CD4-positive, alpha-beta T cell treated with Interleukin-21 for 1 hour (primary cell): ENCODE results near the gene PRAF2.
A peak's percentile ranks its signal among the peaks of the same experiment; 100 is the strongest.

Experiments used
- DNase-seq: peaks from one replicate; pipeline ENCODE4 v3.0.0-alpha.2; 2020

The PRAF2 gene

DNA sequence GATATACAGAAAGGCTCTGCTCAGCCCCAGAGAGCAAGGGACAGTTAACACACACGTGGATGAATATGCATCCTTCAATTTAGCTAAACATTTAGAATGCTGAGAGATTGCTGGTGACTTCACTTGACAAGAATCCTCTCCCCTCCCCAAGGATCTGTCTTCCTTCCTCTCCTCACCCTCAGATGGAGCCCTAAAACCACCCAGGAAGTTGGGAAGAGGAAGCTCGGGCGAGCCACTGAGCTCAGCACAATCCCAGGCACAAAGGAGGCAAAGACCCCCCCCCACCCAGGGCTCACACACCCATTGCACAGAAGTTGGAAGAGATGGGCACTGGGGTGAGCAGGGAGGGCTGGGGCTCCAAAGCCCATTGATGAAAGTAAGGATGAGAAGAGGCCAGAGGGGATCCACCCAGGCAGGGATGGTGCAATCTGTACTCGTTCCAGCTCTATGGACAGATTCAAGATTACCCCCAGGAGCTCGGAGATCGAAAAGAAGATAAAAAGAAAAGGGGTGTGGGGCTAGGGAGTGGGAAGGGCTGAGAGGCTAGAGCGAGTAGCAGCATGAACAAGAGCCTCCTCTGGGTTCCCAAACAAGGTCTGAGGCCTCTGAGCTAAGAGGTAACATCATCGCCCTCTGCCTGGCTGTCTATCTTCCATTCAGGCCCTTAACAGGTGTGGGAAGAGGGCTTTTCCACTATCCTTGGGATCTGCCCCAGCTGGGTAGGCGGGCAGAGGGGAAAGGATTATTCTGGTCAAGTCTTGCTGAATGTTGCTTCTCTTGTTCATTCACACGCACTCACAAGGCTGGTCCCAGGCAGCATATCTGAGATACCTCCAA lies 31.8 kb downstream of the PRAF2 start:
- peak; percentile 27 for DNase-seq

DNA sequence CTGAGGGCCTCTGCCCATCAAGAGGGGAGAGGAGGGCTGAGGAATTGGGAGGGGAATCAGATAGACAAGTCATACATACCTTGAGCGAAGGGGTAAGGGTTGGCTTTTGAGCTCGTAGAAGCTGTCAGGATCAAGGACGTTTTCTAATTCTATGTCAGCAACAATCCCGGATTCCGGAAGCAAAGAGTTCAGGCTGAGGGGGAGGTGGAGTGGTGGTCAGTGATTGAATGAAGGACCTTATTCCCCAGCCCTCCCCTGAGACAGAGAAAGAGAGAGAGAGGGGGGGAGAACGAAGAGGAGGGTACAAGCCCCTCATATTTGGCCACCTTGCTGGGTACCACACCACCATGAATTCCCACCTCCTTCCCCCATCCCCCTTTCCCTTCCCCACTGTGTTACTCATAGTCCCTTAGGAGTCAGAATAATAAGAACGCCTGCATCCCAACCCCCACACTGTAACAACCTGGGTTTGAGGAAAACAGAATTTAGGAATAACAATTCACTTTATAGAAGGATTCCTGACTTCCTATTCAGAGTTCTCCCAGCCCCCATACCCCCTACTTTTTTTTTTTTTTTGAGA lies 33.3 kb downstream of the PRAF2 start:
- no peak for DNase-seq

DNA sequence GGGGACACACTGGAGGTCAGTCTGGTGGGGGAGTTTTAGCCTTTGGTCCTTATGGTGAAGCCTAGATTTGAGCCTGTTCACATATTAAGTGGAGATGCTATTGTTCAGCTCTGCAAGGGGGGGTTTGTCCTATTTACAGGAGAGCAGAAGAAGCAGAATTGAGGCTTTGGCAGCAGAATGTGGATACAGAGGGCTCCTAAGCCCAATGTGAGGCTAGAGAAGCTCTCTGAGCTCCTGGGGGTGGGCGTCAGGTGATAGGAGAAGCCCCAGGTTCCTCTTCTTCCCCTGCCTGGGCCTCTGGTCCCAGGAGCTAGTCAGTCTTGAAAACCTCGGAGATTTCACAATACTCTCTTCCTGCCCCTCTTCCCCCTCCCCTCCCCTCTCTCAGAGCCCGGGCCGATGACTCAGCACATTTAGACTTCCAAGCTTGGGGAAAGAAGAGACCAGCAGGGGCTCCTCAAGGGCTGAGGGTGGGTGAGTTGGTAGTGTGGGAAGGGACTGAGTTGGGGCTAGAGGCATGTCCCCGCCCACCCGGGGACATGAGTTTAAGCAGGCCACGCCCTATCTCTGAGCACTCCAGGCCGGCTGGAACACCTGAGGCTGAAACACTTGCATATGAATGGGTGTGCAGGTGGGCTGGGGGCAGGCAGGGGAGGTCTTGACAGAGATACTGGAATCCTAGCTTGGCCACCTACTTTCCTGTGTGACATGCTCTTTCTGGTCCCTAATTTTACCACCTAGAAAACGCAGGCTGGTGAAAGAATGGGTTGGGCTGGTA lies 34.0 kb downstream of the PRAF2 start:
- DNase-seq, result peak; percentile 61

DNA sequence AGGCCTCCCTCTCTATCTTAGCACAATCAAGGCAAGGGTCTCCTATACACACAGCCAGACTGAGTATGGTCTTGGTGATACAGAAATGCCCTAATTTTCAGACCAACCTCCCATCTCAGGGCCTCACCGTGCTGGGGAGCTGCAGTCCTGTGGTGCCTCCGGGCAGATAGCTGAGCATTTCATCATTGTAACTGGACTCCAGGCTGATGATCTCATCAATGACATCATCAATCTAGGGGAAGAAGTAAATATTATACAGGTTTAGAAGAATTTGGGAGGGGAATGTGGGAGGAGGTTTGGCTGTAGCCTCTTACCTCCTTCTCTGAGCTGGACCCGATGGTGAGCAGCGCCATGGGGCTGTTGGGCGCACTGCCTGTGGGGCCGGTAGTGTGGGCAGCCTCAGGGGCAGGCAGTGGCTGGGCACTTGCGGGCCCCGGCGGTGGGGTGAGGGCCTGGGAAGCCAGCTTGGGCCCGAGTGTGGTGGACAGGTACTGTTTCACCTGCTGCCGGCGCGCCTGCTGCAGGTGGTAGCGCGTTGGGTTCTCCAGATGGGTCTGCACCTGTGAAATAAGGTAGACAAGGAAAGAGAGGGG lies 35.8 kb downstream of the PRAF2 start:
- DNase-seq, result no peak

DNA sequence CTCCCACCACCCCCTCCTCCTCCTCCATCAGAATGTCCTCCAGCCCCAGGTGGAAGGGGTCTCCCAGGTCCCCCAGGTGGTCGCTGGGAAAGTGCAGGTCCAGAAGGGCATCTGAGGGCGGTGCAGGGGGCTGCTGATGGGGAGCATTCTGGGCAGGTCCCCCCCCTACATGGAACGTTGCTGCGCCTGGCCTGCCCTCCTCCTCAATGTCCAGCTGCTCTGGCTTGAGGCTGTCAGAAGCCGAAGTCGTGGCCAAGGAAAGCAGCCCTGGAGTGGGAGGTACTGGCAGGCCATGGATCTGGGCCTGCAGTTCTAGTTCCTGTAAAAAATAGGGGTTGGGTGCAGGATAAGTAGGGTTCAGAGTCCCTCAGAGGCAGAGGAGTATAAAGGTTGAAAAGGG lies 43.5 kb downstream of the PRAF2 start:
- no peak for DNase-seq

DNA sequence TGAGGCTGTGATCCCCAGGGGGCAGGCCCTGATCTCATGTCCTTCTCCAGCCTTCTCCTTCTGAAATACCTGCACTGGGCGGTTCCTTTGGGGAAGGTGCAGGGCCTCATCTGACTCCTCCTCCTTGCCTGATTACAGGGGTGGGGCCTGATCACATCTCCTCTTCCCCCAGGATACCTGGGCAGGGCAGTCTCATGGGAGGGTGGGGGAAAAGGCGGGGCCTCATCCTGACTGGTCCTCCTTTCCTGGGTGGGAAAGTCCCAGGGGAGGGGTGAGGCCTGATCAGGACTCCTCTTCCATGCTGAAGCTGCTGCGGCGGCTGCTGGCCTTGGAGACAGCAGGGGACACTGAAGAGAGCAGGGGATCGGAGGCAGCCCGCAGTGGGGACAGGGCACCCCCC lies 43.9 kb downstream of the PRAF2 start:
- DNase-seq, result no peak
